HG03280 (cell line): Measurements from ENCODE around the gene INPP4B.

ENCODE experiments used
- ATAC-seq: cut with Tn5 transposase; IDR thresholded peaks from one replicate; pipeline ENCODE4 v1.9.1; 2021; ENCODE audit warnings: mild to moderate bottlenecking, moderate library complexity; ENCODE audit not compliant: unreplicated experiment

Gene INPP4B

DNA sequence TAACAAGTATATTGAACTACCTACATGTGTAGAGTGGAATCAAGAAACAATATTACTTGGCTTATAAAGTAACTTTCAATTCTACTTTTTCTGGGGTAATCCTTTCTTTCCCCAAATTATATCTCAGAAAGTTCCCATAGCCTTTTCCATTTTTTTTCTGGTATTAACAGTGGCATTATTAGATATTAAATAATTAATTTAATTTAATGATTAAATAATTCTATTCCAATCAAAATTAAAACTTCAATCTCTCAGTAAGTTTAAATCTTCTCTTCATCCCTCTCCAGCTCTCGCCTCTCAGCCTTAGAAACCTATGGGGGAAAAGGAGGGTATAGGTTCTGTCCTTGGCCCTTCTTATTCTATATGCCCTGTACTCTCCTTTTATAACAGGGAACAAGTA lies 262.4 kb downstream of the INPP4B start:
- ATAC-seq: no peak

DNA sequence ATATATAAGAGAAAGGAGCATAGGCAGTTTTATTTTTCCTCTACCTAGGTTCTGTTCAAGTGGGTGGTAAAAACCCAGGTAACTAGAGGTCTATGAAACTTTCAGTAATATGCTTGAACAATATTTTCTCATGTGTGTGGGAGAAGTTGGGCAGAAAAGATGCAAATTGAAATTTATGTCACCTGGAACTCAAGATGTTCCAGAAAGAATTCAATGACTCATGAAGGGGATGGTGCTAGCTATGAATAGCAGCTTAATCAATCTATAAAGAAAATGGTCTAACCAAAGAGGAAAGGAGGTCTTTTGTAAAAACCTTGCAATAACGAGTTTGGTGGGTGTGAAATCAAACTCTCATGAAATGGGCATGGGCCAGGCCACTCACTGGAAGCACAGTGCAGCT lies 263.8 kb downstream of the INPP4B start:
- ATAC-seq: no peak

DNA sequence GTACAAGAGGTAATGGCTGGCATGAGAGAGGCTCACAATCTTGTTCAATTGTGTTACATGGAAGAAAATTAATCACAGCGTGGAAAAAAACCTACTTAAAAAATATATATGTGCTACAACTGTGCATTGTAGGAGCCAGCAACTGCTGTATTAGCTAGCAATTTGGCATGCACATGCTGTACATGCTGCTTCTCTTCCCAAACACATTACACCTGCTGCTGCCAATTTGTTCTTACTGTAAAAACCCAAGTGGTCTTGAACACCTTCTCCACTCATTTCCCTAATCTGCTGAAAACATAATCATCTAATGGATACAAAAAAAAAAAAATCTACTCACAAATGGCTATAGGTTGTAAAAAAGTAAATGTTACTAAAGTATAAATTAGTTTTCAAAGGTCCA lies 264.2 kb downstream of the INPP4B start:
- ATAC-seq: no peak

- no peak for ATAC-seq
Observed at GRCh38 chr4:142579443-142579842, 266.7 kb downstream of the INPP4B start.

- no peak for ATAC-seq
Observed at GRCh38 chr4:142574306-142574705, 271.8 kb downstream of the INPP4B start.

DNA sequence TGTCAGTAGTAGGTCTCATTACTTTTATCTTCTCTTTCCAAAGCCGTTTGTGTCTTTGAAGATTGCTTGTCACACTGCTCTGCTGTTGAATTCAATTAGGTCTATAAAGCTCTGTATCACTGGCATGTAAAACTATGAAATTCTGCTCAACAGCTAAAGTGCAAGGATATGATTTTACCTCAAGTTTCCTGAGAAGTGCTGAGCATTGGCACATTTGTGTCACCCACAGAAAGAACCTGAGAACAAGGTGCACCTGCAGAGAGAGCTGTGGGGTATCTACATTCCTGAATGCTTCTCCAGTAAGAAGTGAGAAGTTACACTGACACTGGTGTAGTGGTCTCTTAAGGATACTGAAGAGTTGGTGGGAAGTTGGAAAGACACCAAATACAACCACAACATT lies 274.0 kb downstream of the INPP4B start:
- no peak for ATAC-seq

DNA sequence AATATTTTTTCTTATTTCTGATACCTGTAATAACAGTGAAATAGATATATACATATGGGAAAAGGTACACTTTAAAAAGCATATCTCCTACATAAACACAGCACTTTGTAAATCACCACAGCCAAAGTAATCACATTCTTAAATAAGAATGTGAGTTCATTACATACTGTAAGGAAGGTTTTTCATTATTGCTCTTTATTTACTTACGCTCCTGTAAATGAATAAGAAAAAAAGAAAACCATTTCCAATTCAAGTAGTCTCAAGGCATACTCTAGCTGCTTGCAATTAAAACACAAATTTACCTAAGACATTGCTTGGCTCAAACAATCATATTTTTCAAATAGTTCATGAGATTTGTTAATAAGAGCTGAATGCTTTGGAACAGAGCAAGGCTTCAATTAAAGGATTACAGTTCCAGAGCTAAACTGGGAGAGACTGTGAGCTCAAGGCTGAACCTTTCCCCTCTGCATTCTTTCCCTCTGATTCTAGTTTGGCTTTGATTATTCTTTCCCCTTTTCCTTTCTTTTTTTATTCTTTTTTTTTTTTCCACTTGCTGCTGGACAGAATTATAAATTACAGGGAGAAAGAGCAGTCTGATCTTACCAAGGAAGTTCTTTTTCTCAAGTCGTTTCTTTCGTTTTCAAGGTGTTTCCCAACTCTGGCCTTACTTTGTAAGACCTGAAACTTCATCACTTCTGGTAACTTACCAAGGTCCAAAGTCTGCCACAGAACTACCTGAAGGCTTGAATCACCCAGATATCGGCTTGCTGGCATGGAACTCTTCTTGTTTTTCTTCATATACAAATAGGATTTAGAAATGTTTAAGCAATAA lies 278.3 kb downstream of the INPP4B start:
- ATAC-seq: no peak

DNA sequence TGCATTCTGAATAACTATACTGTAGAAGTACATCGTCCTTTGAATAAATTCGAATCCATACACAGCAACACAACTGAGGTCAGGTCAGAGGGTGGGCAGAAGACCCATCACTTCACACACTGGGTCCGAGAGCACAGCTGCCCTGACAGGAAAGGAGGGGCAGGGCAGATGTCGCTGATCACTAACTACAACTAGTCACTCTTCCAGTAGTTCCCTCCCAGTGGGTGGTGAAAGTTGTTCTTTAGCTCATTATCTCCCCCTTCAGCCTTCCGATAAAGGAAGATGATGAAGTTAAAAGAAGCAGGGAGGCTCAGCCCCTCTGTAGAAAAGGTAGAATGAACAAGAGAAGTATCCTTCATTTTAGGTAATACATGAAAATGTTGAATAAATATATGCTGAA lies 278.9 kb downstream of the INPP4B start:
- no peak for ATAC-seq

- ATAC-seq: no peak
Observed at GRCh38 chr4:142566777-142567176, 279.3 kb downstream of the INPP4B start.

- ATAC-seq: no peak
Observed at GRCh38 chr4:142566243-142566642, 279.9 kb downstream of the INPP4B start.

- no peak for ATAC-seq
Observed at GRCh38 chr4:142565771-142566170, 280.3 kb downstream of the INPP4B start.

- ATAC-seq: no peak
Observed at GRCh38 chr4:142563682-142564291, 282.3 kb downstream of the INPP4B start.

DNA sequence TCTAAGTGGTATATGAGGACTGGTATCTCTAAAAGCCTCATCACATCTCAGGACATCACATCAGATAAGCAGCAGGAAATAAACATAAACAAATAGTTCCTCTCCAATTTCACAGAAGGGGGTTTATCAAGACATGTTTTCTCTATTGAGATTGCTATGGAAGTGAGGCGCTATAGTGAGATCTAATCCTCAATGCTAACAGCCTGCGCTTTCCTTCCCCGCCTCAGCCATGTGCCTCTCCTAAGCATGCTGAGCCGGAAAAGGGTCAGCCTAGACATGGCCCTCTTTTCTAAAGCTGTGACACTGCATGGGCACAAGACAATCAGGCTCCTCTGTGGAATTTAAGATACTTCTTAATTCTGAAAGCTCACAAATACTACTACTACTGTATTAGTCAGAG lies 286.1 kb downstream of the INPP4B start:
- ATAC-seq: no peak

GRCh38 chr4:142558851-142559250 lies 287.2 kb downstream of the INPP4B start:
- ATAC-seq: no peak

DNA sequence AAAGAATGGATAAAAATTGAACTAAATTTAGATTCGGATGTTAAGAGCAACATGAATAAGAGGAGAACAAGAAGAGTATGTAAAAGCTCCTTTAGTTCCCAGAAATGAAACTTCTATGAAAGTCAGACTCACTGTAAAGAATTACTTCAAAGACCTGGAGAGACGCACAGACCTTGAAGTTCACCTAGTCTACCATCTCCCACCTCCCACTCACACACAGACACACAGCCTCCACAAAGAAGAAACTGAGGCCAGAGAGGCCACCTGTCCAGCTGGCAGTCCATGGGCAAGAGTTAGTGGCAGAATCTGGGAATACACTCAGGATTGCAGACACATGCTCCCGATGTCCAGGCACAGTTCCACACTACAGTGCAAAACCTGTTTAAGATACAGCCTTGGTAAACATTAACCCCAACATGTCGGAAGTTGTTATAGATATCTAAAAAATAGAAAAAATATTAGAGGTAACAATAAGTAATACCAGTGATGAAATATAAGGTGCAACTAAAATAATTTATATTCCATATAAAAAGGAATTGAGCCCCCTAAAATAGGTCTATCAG lies 288.8 kb downstream of the INPP4B start:
- no peak for ATAC-seq

- no peak for ATAC-seq
Observed at GRCh38 chr4:142556570-142557238, 289.4 kb downstream of the INPP4B start.

DNA sequence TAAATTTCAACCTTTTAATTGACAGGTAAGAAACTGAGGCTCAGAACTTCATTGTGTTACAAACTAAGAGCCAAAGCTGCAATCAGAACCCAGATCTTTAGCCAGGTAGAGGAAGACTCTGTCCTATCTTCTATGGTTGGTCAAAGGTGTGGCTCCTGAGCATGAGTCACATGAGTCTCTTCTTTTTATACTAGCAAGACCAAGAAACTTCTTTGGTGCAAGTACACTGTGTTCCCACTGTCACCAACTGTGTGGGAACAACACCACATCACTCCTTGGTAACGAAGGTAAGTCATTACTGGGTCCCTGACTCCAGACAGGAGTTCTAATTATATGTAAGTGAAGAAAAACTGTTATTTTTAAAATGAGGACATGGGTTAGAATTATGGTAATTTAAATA lies 290.1 kb downstream of the INPP4B start:
- no peak for ATAC-seq

GRCh38 chr4:142554412-142554811 lies 291.7 kb downstream of the INPP4B start:
- no peak for ATAC-seq

DNA sequence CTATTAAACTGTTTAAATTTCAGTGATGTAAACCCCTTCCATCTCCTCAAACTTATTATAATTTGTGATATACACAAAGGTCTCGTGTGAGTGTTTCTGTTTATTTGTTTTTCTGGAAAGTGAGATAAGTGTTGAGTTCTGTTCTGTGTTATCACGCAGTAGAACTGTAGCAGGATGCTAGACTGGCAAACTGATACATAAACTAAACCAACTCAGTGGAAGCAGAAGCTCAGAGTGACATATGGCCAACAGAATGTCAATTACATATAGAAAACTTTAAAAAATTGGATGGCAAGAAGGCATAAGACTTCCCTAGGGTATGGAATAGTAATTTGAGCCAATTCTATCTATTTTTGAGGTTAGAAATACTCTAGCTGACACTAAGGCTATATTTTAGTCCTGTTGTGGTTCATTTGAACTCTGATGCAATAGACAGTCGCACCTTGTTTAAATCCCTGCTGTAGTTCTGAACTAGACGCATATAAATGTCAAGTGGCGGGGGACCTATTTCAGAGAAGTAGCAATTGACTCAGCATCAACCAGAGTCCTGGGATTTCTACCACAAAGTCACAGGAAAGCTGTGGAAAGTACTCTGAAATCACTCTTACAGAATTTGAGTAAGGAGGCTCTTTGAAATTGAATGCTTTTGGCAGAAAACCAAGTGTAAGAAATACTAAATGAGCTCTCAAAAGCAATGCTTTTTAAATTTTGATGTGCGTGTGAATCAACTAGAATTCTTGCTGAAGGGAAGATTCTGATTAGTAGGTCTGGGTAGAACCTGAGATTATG lies 294.4 kb downstream of the INPP4B start:
- no peak for ATAC-seq

- ATAC-seq: no peak
Observed at GRCh38 chr4:142550965-142551364, 295.1 kb downstream of the INPP4B start.
